OCI-M1 (cell line): Measurements from ENCODE around the gene CEP72.
A peak's percentile ranks its signal among the peaks of the same experiment; 100 is the strongest.
"Not testable (repeated sequence)": the region's sequence is repeated elsewhere in the genome, so short reads cannot be mapped to it uniquely, and the experiment has no call there.

ENCODE experiments used
- DNase-seq: peaks from one replicate; lab custom pipeline; 2025; lab: John Stamatoyannopoulos, UW

CEP72 gene, protein sequence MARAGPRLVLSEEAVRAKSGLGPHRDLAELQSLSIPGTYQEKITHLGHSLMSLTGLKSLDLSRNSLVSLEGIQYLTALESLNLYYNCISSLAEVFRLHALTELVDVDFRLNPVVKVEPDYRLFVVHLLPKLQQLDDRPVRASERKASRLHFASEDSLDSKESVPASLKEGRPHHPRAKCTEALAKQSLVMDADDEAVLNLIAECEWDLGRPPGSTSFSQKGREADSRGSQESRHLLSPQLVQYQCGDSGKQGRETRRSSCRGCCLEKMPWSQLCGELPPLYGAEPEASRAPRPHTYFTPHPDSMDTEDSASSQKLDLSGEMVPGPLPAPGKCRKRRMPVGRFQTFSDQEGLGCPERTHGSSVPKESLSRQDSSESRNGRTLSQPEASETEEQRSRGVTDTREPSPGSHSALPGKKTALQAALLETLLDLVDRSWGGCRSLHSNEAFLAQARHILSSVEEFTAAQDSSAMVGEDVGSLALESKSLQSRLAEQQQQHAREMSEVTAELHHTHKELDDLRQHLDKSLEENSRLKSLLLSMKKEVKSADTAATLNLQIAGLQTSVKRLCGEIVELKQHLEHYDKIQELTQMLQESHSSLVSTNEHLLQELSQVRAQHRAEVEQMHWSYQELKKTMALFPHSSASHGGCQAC

DNA sequence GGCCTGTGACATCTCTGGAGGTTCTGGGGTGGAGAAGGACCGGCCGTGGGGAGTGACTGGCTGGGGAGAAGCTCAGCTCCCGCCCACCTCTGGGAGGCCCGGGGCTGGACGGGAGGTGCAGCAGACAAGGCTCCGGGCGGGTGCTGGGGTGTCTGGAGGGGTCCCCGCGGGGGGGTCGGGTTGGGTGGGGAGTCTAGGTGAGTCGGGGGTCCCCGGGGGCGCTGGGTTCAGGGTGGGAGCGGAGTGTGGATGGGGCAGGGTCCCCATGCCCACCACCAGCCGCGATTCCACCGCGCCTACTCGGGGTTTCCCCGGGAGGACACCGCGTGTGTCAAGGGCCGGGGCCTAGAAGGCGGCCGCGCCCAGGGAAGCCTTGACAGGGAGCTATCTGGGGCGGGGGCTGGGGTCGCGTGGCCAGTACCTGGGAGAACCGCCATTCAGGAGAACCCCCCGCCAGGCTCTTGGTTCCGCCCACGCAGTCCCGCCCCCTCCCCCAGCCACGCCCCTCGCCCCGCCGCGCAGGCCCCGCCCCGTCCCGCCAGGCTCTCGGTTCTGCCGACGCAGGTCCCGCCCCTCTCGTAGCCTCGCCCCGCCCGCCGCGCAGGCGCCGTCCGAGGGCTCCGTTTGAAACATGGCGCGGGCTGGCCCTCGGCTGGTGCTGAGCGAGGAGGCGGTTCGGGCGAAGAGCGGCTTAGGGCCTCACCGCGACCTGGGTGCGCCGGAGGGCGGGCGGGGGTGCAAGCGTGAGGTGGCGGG, at the start of gene CEP72:
Gene CEP72 (plus strand): TSS at position 610 of the 756 bp plus-strand sequence. CDS start 22 bp downstream, at position 632.
- DNase-seq, result peak; percentile 92

DNA sequence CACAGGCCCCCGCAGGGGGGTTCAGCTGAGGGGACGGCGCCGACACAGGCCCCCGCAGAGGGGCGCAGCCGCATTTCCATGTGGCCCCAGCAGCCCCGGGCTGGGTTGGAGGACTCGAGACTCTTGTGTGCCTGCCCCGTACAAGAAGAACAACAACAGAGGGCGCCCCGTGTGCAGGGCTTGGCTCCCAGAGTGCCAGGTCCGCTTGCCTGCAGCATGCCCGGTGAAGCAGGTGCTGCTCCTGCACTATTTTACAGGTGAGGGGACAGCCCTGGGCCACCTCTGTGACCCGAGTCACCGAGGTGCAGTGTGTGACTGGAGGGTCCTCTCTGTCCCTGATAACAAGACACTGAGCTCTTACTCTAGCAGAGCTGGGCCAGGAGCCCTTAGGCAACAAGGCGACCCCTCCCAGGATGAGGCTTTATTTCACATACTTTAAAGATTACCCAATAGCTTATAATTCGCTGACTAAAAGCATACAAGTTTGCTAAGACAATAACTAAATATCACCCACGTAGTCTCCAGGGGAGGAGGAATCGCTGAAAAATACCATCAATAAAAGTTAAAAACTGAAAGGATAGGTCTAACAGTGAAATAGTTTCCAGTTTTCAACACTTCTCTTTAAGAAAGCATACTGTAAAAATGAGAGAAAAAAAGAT, 46.2 kb upstream of the CEP72 start:
- DNase-seq, result no peak

GRCh38 chr5:566636-567309, 45.4 kb upstream of the CEP72 start:
- peak; percentile 4 for DNase-seq

- no peak for DNase-seq
These were observed 44.5 kb upstream of the CEP72 start for GRCh38 chr5:567664-568060.

- no peak for DNase-seq
These were observed 43.9 kb upstream of the CEP72 start for GRCh38 chr5:568061-568781.

DNA sequence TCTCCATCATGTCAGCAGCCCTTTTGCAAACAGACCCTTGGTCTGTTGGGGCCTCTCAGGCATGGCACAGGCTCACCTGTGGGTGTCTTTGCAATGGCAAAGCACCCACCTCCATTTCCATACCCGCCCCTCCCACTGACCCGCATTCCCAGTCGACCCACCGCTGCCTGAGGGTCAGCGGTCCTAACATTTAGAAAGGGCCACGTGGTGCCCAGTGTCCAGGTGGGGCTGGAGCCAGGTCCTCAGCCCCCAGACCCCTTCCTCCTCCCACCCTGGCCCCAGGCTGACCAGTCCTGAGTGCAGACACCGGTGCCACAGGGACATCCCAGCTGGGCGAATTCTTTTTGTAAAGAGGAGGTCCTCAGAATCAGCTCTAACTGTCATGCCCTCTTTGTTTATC, 43.3 kb upstream of the CEP72 start:
- no peak for DNase-seq

GRCh38 chr5:569358-569867, 42.7 kb upstream of the CEP72 start:
- no peak for DNase-seq

DNA sequence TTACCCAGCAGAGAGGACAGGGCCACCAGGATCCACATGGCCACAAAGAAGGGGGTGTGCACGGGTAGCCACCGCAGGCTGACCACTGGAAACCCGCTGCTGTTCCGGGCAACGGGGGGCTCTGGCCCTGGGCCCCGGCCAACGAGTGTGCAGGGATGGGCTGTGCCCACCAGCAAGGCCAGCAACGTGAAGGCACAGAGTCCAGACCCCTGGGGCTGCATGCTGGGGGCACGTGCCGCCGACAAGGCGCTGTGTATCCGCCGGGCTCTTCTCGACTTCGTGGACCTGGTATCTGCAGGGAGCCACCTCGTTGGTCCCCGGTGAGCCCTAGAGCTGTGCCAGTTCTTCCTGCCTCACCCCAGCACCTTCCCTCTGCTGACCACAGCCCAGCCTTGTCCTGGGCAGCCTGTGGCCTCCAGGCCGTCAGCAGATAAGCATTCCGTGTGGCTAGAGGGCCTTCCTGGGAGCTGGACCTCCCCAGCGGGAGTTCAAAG, 42.2 kb upstream of the CEP72 start:
- no peak for DNase-seq

DNA sequence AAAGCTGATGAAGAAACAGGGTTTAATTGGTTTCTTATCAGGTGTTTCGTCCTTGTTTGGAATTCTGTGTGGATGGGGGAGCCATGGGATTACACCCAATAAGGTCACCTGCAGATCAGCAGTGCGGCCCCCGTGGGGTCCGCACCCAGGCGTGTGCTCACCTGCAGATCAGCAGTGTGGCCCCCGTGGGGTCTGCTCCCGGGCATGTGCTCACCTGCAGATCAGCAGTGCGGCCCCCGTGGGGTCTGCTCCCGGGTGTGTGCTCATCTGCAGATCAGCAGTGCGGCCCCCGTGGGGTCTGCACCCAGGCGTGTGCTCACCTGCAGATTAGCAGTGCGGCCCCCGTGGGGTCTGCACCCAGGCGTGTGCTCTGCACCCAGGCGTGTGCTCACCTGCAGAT, 41.7 kb upstream of the CEP72 start:
- no peak for DNase-seq

DNA sequence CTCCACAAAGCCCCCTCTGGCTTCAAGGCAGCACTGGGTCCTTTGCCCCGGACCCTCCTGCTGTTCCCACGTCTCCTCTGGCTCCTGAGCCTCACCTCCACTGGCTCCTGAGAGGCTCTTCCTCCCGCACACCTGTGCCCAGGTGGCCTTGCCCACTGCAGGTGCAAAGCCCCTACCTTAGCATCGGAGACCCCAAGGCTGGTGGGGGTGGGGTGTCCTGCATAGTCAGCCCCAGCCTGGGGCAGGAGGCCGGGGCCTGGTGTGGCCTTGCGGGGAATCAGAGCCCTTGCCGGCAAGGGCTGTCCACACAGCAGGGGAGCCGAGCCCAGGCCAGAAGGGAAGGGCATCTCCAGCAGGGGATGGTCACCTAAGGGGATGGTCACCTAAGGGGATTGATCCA, 41.3 kb upstream of the CEP72 start:
- no peak for DNase-seq

DNA sequence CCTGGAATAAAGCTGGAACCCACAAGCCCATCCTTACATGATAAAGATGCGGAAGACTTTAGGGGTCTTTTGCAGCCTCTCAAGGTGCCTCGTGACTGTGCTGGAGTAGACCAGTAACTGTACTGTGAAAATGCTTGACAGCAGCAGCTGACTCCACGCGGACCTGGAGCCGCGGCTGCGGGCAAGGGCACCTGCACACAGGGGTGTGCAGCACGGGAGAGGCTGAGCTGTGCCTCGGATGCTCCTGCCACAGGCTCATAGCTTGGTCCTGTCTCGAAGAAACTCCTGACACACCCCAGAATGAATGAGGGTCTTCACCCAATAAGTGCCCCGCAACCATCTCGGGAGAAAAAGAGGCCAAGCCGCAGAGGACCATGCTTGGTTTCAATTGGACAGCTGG, 40.3 kb upstream of the CEP72 start:
- no peak for DNase-seq

- DNase-seq, result no peak
These were observed 39.6 kb upstream of the CEP72 start for GRCh38 chr5:572398-573019.

DNA sequence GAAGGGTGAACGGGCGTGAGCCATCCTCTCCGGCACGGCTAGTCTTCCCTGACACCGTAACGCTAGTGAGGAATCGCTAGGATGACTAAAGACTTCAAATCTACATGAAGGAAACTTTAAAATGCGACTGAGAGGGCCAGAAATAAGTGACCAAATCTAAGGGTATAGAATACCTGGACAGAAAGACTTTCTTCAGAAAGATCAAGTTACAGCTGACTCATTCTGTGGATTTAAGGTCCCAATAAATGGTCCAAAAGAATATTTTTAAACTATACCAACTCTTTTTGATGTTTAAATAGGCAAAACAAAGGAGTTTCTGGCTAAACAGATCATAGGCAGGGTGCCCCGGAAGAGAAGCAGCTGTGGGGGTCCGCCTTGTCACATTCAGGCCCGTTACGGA, 38.9 kb upstream of the CEP72 start:
- no peak for DNase-seq

DNA sequence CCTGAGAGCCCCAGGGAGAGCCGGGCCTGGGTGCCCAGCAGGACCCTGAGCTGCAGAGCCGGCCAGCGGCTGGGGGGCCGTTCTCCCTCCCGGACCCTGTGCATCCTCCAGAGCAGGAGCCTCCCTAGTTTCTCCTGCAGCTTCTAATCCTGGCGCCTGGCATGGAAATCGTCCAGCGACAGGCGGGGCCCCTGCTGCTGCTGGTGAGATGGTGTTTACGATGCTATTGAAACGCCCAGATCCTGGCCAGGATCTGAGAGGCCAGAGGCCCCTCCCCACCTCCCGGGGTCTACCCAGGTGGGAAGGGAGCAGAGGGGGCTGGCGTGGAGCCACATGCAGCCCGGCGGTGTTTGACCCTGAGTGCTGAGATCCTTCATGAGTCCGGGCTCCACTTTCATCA, 38.2 kb upstream of the CEP72 start:
- DNase-seq, result no peak

DNA sequence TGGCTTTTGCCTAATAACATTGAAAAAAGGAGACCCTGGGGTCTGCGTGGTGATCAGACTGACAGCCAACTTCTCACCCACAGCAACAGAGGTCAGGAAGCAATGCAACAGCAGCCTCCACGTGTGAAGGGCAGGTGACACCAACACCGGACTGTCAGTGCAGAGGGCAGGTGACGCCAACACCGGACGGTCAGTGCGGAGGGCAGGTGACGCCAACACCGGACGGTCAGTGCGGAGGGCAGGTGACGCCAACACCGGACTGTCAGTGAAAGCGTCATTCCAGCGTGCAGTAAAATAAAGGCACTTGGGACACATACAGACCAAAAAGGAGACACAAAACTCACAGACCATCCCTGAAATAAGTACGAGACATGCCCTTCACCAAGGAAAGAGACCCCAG, 37.2 kb upstream of the CEP72 start:
- no peak for DNase-seq

DNA sequence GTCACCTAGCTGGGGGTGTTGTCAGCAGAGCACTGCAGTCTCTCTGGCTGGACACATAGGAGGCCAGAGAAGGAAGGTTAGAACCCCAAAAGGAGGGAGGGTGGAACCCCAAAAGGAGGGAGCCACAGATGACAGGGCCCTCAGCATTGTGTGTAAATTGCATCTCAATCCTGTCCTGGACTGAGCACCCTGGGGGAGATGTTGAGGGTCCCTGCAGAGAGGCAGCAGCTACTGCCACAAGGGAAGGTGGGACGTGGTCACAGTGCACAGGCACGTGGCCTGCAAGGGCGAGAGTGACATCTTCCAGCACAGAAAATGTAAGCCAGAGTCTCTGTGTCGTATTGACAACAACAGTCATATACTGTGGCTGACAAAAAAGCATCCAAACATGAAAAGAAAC, 36.5 kb upstream of the CEP72 start:
- DNase-seq, result no peak

- DNase-seq, result not testable (repeated sequence)
These were observed 34.9 kb upstream of the CEP72 start for GRCh38 chr5:577214-577613.

DNA sequence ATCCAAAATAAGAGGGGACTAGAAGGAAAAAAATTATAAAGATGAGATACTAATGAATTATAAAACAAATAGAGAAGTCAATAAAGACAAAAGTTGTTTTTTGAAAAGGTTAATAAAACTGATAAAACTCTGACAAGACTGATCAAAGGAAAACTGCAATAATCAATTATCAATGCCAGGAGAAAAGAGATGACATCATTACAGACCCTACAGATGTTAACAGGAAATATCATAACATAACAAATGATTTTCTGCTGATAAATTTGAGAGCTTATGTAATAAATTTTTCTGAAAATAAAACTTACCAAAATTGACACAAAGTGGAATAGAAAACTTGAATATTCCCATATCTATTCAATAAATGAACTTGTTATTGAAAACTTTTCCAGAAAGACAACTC, 34.3 kb upstream of the CEP72 start:
- no peak for DNase-seq

DNA sequence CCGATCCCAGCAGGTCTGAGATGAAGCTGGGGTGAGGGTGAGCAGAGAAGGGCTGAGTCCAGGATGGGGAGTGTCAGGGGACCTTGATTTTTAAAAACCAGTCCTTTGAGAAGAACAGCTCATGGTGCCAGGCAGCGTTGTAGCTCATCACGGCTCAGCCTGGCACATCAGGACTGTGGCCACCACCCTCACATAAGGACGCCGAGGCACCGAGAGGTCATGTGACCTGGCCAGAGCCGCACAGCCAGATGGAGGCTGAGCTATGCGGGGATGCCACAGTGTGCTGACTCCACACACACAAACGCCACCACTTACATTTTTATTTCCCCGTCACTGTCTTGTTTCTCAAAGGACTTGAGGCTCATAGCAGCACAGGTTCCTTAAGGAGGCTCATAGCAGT, 32.9 kb upstream of the CEP72 start:
- no peak for DNase-seq

- DNase-seq, result no peak
These were observed 32.3 kb upstream of the CEP72 start for GRCh38 chr5:579746-580366.
